GM19372 (cell line): ENCODE measurements around the gene INPP5J.

Experiments
- ATAC-seq: cut with Tn5 transposase; IDR thresholded peaks from one replicate; pipeline ENCODE4 v1.9.1; 2021; ENCODE audit warnings: mild to moderate bottlenecking, low read depth, moderate library complexity; ENCODE audit not compliant: unreplicated experiment

INPP5J gene

DNA sequence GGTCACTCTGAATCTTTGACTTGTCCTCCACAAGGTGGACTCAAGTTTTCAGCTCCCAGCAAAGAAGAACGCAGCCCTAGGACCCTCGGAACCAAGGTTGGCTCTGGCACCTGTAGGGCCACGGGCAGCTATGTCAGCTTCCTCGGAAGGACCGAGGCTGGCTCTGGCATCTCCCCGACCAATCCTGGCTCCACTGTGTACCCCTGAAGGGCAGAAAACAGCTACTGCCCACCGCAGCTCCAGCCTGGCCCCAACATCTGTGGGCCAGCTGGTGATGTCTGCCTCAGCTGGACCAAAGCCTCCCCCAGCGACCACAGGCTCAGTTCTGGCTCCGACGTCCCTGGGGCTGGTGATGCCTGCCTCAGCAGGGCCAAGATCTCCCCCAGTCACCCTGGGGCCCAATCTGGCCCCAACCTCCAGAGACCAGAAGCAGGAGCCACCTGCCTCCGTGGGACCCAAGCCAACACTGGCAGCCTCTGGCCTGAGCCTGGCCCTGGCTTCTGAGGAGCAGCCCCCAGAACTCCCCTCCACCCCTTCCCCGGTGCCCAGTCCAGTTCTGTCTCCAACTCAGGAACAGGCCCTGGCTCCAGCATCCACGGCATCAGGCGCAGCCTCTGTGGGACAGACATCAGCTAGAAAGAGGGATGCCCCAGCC is 2.2 kb downstream of the INPP5J start:
- ATAC-seq = no peak

GRCh38 chr22:31125521-31126117 is 2.9 kb downstream of the INPP5J start:
- no peak for ATAC-seq

DNA sequence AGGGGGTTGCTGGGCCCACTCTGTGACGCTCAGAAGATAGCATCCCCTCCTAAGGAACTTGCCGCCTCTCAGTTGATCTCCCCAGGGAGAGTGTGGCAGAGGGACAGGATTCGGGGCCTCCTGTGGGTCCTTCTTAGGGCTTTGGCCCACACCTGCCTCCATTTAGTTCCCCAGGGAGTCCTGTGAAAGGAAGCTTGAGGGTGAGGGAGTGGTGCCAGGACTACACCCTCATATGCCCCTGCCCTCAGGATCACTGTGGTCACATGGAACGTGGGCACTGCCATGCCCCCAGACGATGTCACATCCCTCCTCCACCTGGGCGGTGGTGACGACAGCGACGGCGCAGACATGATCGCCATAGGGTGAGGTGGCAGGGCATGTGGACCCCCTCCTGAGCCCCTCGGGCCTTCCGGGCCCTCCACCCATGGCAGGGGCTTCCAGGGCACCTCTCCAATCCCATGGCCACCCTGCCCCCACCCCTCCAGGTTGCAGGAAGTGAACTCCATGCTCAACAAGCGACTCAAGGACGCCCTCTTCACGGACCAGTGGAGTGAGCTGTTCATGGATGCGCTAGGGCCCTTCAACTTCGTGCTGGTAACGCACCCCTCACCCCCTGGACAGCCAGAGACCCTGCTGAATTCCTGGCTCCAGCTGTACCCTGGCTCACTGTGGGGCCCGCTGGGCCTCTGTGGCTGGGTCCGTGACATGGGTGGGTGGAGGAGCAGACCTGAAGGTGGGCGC is 3.5 kb downstream of the INPP5J start:
- no peak for ATAC-seq

DNA sequence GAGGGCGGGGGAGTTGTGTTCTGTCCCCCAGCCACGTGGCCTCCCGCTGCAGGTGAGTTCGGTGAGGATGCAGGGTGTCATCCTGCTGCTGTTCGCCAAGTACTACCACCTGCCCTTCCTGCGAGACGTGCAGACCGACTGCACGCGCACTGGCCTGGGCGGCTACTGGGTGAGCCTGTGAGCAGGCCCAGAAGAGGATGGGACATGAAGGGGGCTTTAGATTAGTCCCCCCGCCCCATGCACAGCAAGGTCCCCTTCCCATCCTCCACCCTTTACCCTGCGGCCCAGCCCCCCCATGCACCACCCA is 4.1 kb downstream of the INPP5J start:
- ATAC-seq = no peak

- no peak for ATAC-seq
These were observed 4.5 kb downstream of the INPP5J start for GRCh38 chr22:31127181-31127772.

- ATAC-seq = no peak
These were observed 5.4 kb downstream of the INPP5J start for GRCh38 chr22:31128156-31128555.

DNA sequence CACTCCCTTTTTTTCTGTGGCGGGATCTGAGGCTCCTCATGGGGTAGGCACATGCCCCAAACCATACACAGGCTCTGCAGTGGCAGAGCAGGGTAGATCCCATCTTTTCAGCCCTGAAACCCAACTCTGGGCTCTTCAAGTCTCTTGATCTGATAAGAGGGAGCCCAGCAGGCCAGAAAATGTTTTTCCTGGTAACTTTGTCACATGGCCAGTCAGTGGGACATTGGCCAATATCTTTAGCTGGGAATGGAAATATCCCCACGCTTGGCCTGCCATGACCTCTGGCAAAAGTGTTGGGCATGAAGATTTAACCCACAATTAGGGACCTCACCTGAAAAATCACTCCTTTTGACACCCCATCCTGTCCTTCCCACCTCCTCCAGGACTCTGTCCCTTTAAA is 8.1 kb downstream of the INPP5J start:
- ATAC-seq = no peak

GRCh38 chr22:31133911-31134310 is 11.1 kb downstream of the INPP5J start:
- no peak for ATAC-seq

GRCh38 chr22:31134688-31135087 is 11.9 kb downstream of the INPP5J start:
- ATAC-seq = no peak

DNA sequence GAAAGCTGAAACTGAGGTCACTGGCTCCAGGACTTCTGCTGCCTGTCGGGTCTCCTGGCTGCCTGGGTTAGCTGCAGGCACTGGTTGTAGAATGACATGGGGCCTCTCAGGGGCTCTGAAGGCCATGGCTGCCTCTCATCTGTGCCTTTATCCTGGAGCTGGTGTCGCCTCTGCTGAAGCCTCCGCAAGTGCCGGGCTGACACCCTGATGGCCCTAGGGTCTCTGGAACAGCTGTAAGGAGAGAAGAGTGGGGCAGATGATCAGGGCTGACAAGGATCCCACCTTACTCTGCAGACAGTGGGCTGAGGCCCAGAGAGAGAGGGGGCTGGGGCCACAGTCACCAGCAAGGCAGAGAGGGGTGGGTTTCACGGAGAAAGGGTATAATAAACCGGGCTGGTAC is 12.9 kb downstream of the INPP5J start:
- ATAC-seq = no peak

GRCh38 chr22:31136155-31136554 is 13.4 kb downstream of the INPP5J start:
- no peak for ATAC-seq

- ATAC-seq = no peak
These were observed 13.9 kb downstream of the INPP5J start for GRCh38 chr22:31136711-31137110.

- ATAC-seq = no peak
These were observed 15.0 kb downstream of the INPP5J start for GRCh38 chr22:31137721-31138120.

GRCh38 chr22:31138126-31138525 is 15.4 kb downstream of the INPP5J start:
- ATAC-seq = no peak

DNA sequence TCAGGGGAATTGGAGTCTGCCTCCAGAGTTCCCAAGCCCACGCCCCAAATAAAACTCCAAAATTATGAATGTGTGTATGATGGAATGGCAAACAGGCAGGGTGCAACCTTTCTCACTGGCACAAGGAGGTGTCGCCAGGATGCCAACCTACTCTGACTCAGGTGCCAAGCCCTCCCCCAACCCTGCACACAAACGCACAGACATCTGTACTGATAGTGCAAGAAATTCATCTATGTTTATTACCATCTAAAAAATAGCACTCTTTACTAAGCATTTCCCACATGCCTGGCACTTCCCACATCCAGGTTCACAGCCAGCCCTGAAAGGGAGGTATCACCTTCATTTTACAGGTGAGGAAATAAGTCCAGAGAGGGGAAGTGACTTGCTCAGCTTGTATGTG is 16.3 kb downstream of the INPP5J start:
- no peak for ATAC-seq

DNA sequence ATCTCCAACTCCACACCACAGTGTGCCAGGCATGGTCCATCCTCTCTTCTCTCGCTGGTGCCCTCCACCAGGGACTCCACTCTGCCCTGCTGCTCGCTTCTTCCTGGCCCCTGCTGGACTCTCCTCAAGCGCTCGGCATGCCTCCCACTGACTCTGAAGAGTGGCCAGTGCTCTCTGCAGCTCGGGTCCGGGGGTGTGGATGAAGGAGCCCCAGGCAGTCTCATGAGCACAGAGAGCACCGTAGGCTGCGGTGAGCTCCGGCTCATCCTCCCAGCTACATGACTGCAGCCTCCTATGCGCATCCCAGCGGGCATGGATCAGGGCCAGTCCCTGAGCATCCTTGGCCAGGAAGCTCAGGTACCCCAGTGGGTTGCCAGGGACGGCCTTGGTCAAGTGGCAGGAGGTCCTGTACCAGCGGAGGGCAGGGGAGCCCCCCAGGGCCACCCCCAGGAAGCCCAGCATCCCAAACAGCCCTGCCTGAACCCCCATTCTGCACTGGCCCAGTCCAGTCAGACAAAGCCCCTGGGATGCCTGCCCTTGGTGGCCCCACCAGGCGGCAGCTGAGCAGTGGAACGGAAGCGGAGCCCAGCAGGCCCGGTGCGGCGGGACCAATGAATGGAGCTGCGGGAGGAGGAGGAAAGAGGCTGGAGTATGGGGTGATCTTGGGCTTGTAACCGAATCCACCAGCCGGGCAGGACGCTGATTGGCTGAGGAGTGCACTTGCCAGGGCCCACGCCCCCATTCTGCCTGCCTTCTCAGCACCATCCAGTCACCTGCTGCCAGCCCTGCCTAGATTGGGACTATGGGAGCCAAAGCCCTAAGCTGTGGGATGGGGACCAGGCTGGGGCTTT is 17.3 kb downstream of the INPP5J start, which contains the start of gene PLA2G3:
PLA2G3 (minus strand) TSS at position 643 of the 851 bp plus-strand sequence; CDS start at position 489, 154 bp downstream.
- ATAC-seq = no peak

DNA sequence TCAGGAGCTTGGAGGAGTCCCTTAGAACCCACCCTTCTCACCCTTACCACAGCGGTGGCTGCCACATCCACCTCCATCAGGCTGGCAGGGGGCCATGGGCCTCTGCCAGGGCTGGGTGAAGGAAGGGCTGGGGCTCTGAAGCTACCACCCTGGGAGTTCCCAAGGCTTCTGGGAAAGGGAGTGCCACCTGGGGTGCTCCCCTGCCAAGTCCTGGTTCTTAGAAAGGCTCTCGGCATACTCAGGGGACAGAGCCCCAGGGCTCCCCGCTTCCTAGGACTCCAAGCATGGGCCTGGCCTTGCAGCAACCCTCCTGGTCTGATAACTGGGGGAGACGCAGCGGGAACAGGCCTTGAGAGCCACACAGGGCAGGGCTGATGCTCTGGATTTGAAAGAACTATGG is 18.0 kb downstream of the INPP5J start:
- no peak for ATAC-seq

- ATAC-seq = no peak
These were observed 18.8 kb downstream of the INPP5J start for GRCh38 chr22:31141551-31141950.

GRCh38 chr22:31142285-31142684 is 19.5 kb downstream of the INPP5J start:
- ATAC-seq = no peak

DNA sequence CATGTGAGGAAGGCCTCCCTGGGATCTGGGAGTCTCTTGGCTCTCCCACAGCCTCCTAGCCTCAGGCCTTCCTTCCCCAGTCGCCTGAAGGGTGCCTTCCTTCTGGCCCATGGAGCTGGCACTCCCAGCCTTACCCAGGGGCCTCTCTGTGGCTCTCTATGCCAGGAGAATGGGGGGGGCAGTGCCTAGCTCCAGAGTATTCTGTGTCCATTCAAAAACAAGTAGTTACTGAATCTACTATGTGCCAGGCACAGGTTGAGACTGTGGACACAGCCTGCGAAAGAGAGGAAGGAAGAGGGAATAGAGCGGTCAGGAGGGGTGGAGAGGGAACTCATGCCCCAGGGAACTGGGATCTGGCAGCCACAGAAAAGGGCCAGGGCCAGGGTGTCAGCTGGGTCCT is 20.3 kb downstream of the INPP5J start:
- no peak for ATAC-seq

GRCh38 chr22:31143537-31143936 is 20.8 kb downstream of the INPP5J start:
- no peak for ATAC-seq
